Measurements from ENCODE around the gene MAP6D1. TPM values are rescaled to one million over a fixed set of nuclear protein-coding genes. Genes with fewer than 3 reads are reported as not detected.
A peak's percentile ranks its signal among the peaks of the same experiment; 100 is the strongest.

MAP6D1 gene
- total RNA-seq, 1 experiment from 2014 or later: 3.0 TPM

GRCh38 chr3:183833516-183833915 lies 8.1 kb upstream of the MAP6D1 start:
- Histone ChIP-seq H3K4me1 (replicated peaks) (no peaks in the 10 kb centered on the region), H3K4me3 (no peak overlapping the region), H3K36me3 (peaks cover 25% of the 10 kb centered on the region), H3K27ac (no peak overlapping the region), H3K9me3 (replicated peaks) (no peaks in the 10 kb centered on the region), H3K27me3 (replicated peaks) (no peaks in the 10 kb centered on the region)
- DNase-seq (ENCODE audit: low read depth in 1 of 2, low spot score in 2 of 2): no peak

GRCh38 chr3:183830187-183830586 lies 4.8 kb upstream of the MAP6D1 start:
- Histone ChIP-seq H3K4me3 (no peak overlapping the region), H3K27me3 (replicated peaks) (no peaks in the 10 kb centered on the region), H3K36me3 (peaks cover 30% of the 10 kb centered on the region), H3K4me1 (replicated peaks) (peaks cover 6% of the 10 kb centered on the region), H3K27ac (no peak overlapping the region), H3K9me3 (replicated peaks) (peaks cover under 1% of the 10 kb centered on the region; the same call in 1 of the 2 replicates)
- DNase-seq (ENCODE audit: low read depth in 1 of 2, low spot score in 2 of 2): no peak

GRCh38 chr3:183829466-183829865 lies 4.1 kb upstream of the MAP6D1 start:
- no peaks in the 10 kb centered on the region for H3K27me3 ChIP-seq (replicated peaks)
- no peak for DNase-seq (ENCODE audit: low read depth in 1 of 2, low spot score in 2 of 2)
- H3K4me1 ChIP-seq (replicated peaks): peaks cover 13% of the 10 kb centered on the region
- no peak overlapping the region for H3K4me3 ChIP-seq
- peaks cover 5% of the 10 kb centered on the region; the same call in 1 of the 2 replicates for H3K9me3 ChIP-seq (replicated peaks)
- H3K36me3 ChIP-seq: peaks cover 35% of the 10 kb centered on the region
- no peak overlapping the region for H3K27ac ChIP-seq

- H3K36me3 ChIP-seq: peaks cover 35% of the 10 kb centered on the region
- H3K27ac ChIP-seq: no peak overlapping the region
- no peaks in the 10 kb centered on the region for H3K27me3 ChIP-seq (replicated peaks)
- H3K4me1 ChIP-seq (replicated peaks): peaks cover 18% of the 10 kb centered on the region
- peaks cover 5% of the 10 kb centered on the region; the same call in 1 of the 2 replicates for H3K9me3 ChIP-seq (replicated peaks)
- no peak for DNase-seq (ENCODE audit: low read depth in 1 of 2, low spot score in 2 of 2)
- no peak overlapping the region for H3K4me3 ChIP-seq
Observed at GRCh38 chr3:183828538-183828870, 3.1 kb upstream of the MAP6D1 start.

GRCh38 chr3:183827809-183828537 lies 2.6 kb upstream of the MAP6D1 start:
- Histone ChIP-seq H3K9me3 (replicated peaks) (peaks cover 5% of the 10 kb centered on the region; the same call in 1 of the 2 replicates), H3K36me3 (peaks cover 34% of the 10 kb centered on the region), H3K4me3 (no peak overlapping the region), H3K27ac (no peak overlapping the region), H3K27me3 (replicated peaks) (no peaks in the 10 kb centered on the region), H3K4me1 (replicated peaks) (peaks cover 18% of the 10 kb centered on the region)
- DNase-seq (ENCODE audit: low read depth in 1 of 2, low spot score in 2 of 2): no peak

- peaks cover 24% of the 10 kb centered on the region for H3K36me3 ChIP-seq
- peaks cover 18% of the 10 kb centered on the region for H3K4me1 ChIP-seq (replicated peaks)
- H3K4me3 ChIP-seq: no peak overlapping the region
- no peaks in the 10 kb centered on the region for H3K27me3 ChIP-seq (replicated peaks)
- no peak for DNase-seq (ENCODE audit: low read depth in 1 of 2, low spot score in 2 of 2)
- peaks cover 5% of the 10 kb centered on the region; the same call in 1 of the 2 replicates for H3K9me3 ChIP-seq (replicated peaks)
- H3K27ac ChIP-seq: no peak overlapping the region
Observed at GRCh38 chr3:183826448-183827250, 1.3 kb upstream of the MAP6D1 start.

GRCh38 chr3:183824761-183825455 lies 469 bp downstream of the MAP6D1 start:
- H3K4me1 ChIP-seq (replicated peaks): peaks cover 18% of the 10 kb centered on the region
- peaks cover 5% of the 10 kb centered on the region; the same call in 1 of the 2 replicates for H3K9me3 ChIP-seq (replicated peaks)
- peaks cover 19% of the 10 kb centered on the region for H3K36me3 ChIP-seq
- peak in 1 of 2 experiments; percentile 36 for DNase-seq (ENCODE audit: low read depth in 1 of 2, low spot score in 2 of 2)
- H3K27ac ChIP-seq: no peak overlapping the region
- peak overlapping the region; percentile 73 for H3K4me3 ChIP-seq
- H3K27me3 ChIP-seq (replicated peaks): no peaks in the 10 kb centered on the region

- no peak overlapping the region for H3K27ac ChIP-seq
- DNase-seq (ENCODE audit: low read depth in 1 of 2, low spot score in 2 of 2): no peak
- H3K4me3 ChIP-seq: no peak overlapping the region
- H3K27me3 ChIP-seq (replicated peaks): no peaks in the 10 kb centered on the region
- peaks cover 13% of the 10 kb centered on the region; the same call in 1 of the 2 replicates for H3K36me3 ChIP-seq
- H3K9me3 ChIP-seq (replicated peaks): peaks cover 5% of the 10 kb centered on the region; the same call in 1 of the 2 replicates
- H3K4me1 ChIP-seq (replicated peaks): peaks cover 18% of the 10 kb centered on the region
Observed at GRCh38 chr3:183823963-183824362, 1.4 kb downstream of the MAP6D1 start.

GRCh38 chr3:183822631-183823030 lies 2.7 kb downstream of the MAP6D1 start:
- Histone ChIP-seq H3K27me3 (replicated peaks) (no peaks in the 10 kb centered on the region), H3K4me3 (no peak overlapping the region), H3K36me3 (peaks cover 6% of the 10 kb centered on the region; the same call in 1 of the 2 replicates), H3K27ac (no peak overlapping the region), H3K9me3 (replicated peaks) (peaks cover 5% of the 10 kb centered on the region; the same call in 1 of the 2 replicates), H3K4me1 (replicated peaks) (peaks cover 18% of the 10 kb centered on the region)
- no peak for DNase-seq (ENCODE audit: low read depth in 1 of 2, low spot score in 2 of 2)

GRCh38 chr3:183819831-183820230 lies 5.5 kb downstream of the MAP6D1 start:
- H3K27ac ChIP-seq: no peak overlapping the region
- H3K4me1 ChIP-seq (replicated peaks): peaks cover 14% of the 10 kb centered on the region
- DNase-seq (ENCODE audit: low read depth in 1 of 2, low spot score in 2 of 2): no peak
- no peak overlapping the region for H3K4me3 ChIP-seq
- no peaks in the 10 kb centered on the region for H3K27me3 ChIP-seq (replicated peaks)
- peaks cover 4% of the 10 kb centered on the region; the same call in 1 of the 2 replicates for H3K36me3 ChIP-seq
- H3K9me3 ChIP-seq (replicated peaks): peaks cover under 1% of the 10 kb centered on the region; the same call in 1 of the 2 replicates

GRCh38 chr3:183818706-183819624 lies 6.4 kb downstream of the MAP6D1 start:
- H3K9me3 ChIP-seq (replicated peaks): no peaks in the 10 kb centered on the region
- peaks cover 6% of the 10 kb centered on the region; the same call in 1 of the 2 replicates for H3K36me3 ChIP-seq
- no peak overlapping the region for H3K4me3 ChIP-seq
- H3K4me1 ChIP-seq (replicated peaks): peaks cover 6% of the 10 kb centered on the region; the same call in 1 of the 2 replicates
- no peaks in the 10 kb centered on the region for H3K27me3 ChIP-seq (replicated peaks)
- no peak overlapping the region for H3K27ac ChIP-seq
- no peak for DNase-seq (ENCODE audit: low read depth in 1 of 2, low spot score in 2 of 2)

- Histone ChIP-seq H3K4me1 (replicated peaks) (0 out of 2 replicates have a peak, but pooled peaks cover 6% of the 10 kb centered on the region), H3K4me3 (no peak overlapping the region), H3K27ac (no peak overlapping the region), H3K9me3 (replicated peaks) (no peaks in the 10 kb centered on the region), H3K27me3 (replicated peaks) (no peaks in the 10 kb centered on the region), H3K36me3 (peaks cover 6% of the 10 kb centered on the region; the same call in 1 of the 2 replicates)
- DNase-seq (ENCODE audit: low read depth in 1 of 2, low spot score in 2 of 2): no peak
Observed at GRCh38 chr3:183818041-183818620, 7.2 kb downstream of the MAP6D1 start.
